H1 (cell line): ENCODE results near the gene U2AF1L4.

Source experiments
- ATF2 ChIP-seq: IDR thresholded peaks from 2 replicates; pipeline ENCODE4 v1.6.1; 2012; ENCODE audit warnings: low read length, inconsistent platforms
- CBX5 ChIP-seq: fragments of 300-800, 300-1000 bp; sonication (generic); IDR thresholded peaks from 2 replicates; pipeline ENCODE4 v1.7.1; 2016; ENCODE audit warnings: antibody characterized with exemption, low read length, low read depth
- CHD2 ChIP-seq: IDR thresholded peaks from 2 replicates; pipeline ENCODE4 v1.6.1; 2012; ENCODE audit warnings: low read length, improper control_type of control experiment
- CTCF ChIP-seq, 3 experiments: IDR thresholded peaks; 1 replicate in 2 of 3; 2 replicates in 1 of 3; pipeline versions ENCODE4 v1.5.1 to v1.6.1; 2011; ENCODE audit warnings: low read length in 3 of 3, mild to moderate bottlenecking in 3 of 3, inconsistent platforms in 2 of 3, low read depth in 1 of 3, moderate library complexity in 1 of 3; ENCODE audit not compliant: insufficient read depth in 1 of 3; ENCODE audit errors: control extremely low read depth in 1 of 3
- GTF2F1 ChIP-seq: IDR thresholded peaks from 2 replicates; pipeline ENCODE4 v1.6.1; 2012; ENCODE audit warnings: low read depth, low read length, improper control_type of control experiment, borderline replicate concordance
- NRF1 ChIP-seq: IDR thresholded peaks from 2 replicates; pipeline ENCODE4 v1.6.1; 2011; ENCODE audit warnings: mild to moderate bottlenecking, low read depth, low read length, improper control_type of control experiment
- PHF8 ChIP-seq: fragments of 200-600 bp; sonication (generic); conservative IDR thresholded peaks from 2 replicates; pipeline ENCODE4 v1.7.1; 2012; ENCODE audit warnings: low read depth, mild to moderate bottlenecking, inconsistent platforms, low read length, moderate library complexity
- POLR2A ChIP-seq, 2 experiments: IDR thresholded peaks; 1 replicate in 1 of 2; 2 replicates in 1 of 2; pipeline ENCODE4 v1.6.1; 2011; ENCODE audit warnings: low read depth in 2 of 2, low read length in 2 of 2, mild to moderate bottlenecking in 2 of 2; ENCODE audit errors: control extremely low read depth in 1 of 2
- POLR2AphosphoS5 ChIP-seq: IDR thresholded peaks from 2 replicates; pipeline ENCODE4 v1.6.1; 2011; ENCODE audit warnings: low read depth, low read length
- RNF2 ChIP-seq: fragments of 200-900, 300-1000 bp; sonication (generic); IDR thresholded peaks from 2 replicates; pipeline ENCODE4 v1.7.1; 2016; ENCODE audit warnings: borderline replicate concordance, low read depth, mild to moderate bottlenecking, antibody characterized with exemption, low read length; ENCODE audit not compliant: poor library complexity, severe bottlenecking; ENCODE audit errors: missing control alignments
- SRF ChIP-seq: IDR thresholded peaks from 2 replicates; pipeline ENCODE4 v1.6.1; 2011; ENCODE audit warnings: mild to moderate bottlenecking, low read depth, low read length, moderate library complexity
- TAF1 ChIP-seq: IDR thresholded peaks from 2 replicates; pipeline ENCODE4 v1.6.1; 2011; ENCODE audit warnings: mild to moderate bottlenecking, low read depth, low read length
- TF ChIP-seq, protein P1 (sequence below): IDR thresholded peaks from 2 replicates; pipeline ENCODE4 v1.6.1; 2012; ENCODE audit warnings: inconsistent platforms

DNA sequence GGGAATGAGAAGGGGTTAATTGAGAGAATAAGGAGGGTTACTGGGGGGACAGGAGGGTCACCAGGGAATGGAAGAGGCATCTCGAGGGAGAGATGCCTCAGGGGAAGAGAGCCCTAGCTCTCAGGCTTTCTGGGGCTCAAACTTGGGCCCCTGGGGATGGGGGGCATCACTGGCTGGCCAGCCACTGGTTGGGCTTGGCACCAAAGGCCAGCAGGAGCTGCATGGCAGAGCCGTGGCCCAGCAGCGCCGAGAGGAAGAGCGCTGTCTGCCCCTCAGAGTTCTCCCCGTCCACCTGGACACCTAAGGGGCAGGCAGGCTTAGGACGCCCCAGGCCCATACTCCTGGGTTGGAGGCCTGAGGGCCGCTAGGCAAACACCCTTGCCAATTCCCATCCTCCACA is 47.7 kb upstream of the U2AF1L4 start:
- TF ChIP-seq CTCF (IDR thresholded peaks at IDR 0.05; ENCODE audit: control extremely low read depth in 1 of 3, insufficient read depth in 1 of 3, low read depth in 1 of 3, low read length in 3 of 3): no peak
- TF ChIP-seq POLR2AphosphoS5: no peak
- no peak for TF ChIP-seq NRF1
- no peak for TF ChIP-seq CHD2
- TF ChIP-seq CBX5: no peak
- no peak for TF ChIP-seq POLR2A (IDR thresholded peaks at IDR 0.05; ENCODE audit: control extremely low read depth in 1 of 2, low read depth in 2 of 2, low read length in 2 of 2)
- TF ChIP-seq, protein P1, sequence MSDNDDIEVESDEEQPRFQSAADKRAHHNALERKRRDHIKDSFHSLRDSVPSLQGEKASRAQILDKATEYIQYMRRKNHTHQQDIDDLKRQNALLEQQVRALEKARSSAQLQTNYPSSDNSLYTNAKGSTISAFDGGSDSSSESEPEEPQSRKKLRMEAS: no peak
- TF ChIP-seq GTF2F1: no peak
- no peak for TF ChIP-seq PHF8
- no peak for TF ChIP-seq ATF2
- no peak for TF ChIP-seq SRF
- no peak for TF ChIP-seq TAF1
- no peak for TF ChIP-seq RNF2
